GM12878 (cell line): ENCODE measurements around the gene DACH1. TPM values are rescaled to one million over a fixed set of nuclear protein-coding genes. Genes with fewer than 3 reads are reported as not detected.

ENCODE experiments used
- ATAC-seq: fragments of 200-7000 bp; cut with Tn5 transposase; 3 replicates; pipeline ENCODE4 v1.9.1; 2020; ENCODE audit warnings: mild to moderate bottlenecking, moderate library complexity
- BruUV-seq: library from RNA; stranded (reverse); fragments of 400-500 nt; replicated peaks from 2 replicates; lab custom pipeline; 2021; lab: Mats Ljungman, UMichigan
- CTCF ChIA-PET: fragments of 300-600 bp; sonication (Branson Sonifier 250); formaldehyde crosslinking; extraction: SDS; loops from one replicate; lab custom pipeline; 2021; ENCODE audit warnings: inconsistent platforms; lab: Yijun Ruan, JAX
- POLR2A ChIA-PET: fragments of 350-600 bp; formaldehyde crosslinking; extraction: SDS; loops from one replicate; lab custom pipeline; 2021; ENCODE audit warnings: inconsistent platforms; lab: Charles Lee
- RAD21 ChIA-PET: fragments of 300-600 bp; sonication (Branson Sonifier 250); formaldehyde crosslinking; loops from one replicate; lab custom pipeline; 2023; ENCODE audit warnings: antibody characterized with exemption; ENCODE audit not compliant: unreplicated experiment; lab: Charles Lee
- SMC1A ChIA-PET: fragments of 300-600 bp; sonication (Branson Sonifier 250); formaldehyde crosslinking; loops from one replicate; lab custom pipeline; 2023; ENCODE audit not compliant: unreplicated experiment, uncharacterized antibody; lab: Charles Lee
- DNase-seq: peaks from one replicate; pipeline ENCODE4 v3.0.0-alpha.2; 2011; ENCODE audit warnings: low read depth, low spot score
- FAIRE-seq: peaks from 3 replicates; lab custom pipeline; 2011; peaks lifted over from hg19 to GRCh38; lab: Jason Lieb, UNC
- H2AFZ ChIP-seq: 2 replicates; pipeline ENCODE4 v1.6.0; 2011; ENCODE audit warnings: low read depth, low read length, control low read depth; ENCODE audit not compliant: control insufficient read depth
- H3K27ac ChIP-seq: 2 replicates; pipeline ENCODE4 v1.5.1; 2011; ENCODE audit warnings: control low read depth; ENCODE audit not compliant: control insufficient read depth, insufficient read depth
- H3K27me3 ChIP-seq, 2 experiments: replicated peaks in 1 of 2; 2 replicates each; pipeline versions ENCODE4 v1.6.0 to v1.6.1; 2011; ENCODE audit warnings: low read length in 1 of 2; ENCODE audit not compliant: control insufficient read depth in 2 of 2, insufficient read depth in 2 of 2
- H3K36me3 ChIP-seq, 2 experiments: 2 replicates each; pipeline ENCODE4 v1.5.1; 2011; ENCODE audit warnings: low read length in 1 of 2; ENCODE audit not compliant: control insufficient read depth in 2 of 2, insufficient read depth in 2 of 2
- H3K4me1 ChIP-seq: 2 replicates; pipeline ENCODE4 v1.6.1; 2011; ENCODE audit warnings: mild to moderate bottlenecking, low read length, moderate library complexity, mixed read lengths; ENCODE audit not compliant: control insufficient read depth, insufficient read depth
- H3K4me2 ChIP-seq: 2 replicates; pipeline ENCODE4 v1.6.0; 2011; ENCODE audit warnings: control low read depth; ENCODE audit not compliant: control insufficient read depth, insufficient read depth
- H3K4me3 ChIP-seq: fragments of 200-600 bp; sonication (generic); 2 replicates; pipeline ENCODE4 v1.5.1; 2016
- H3K79me2 ChIP-seq: 2 replicates; pipeline ENCODE4 v1.6.0; 2011; ENCODE audit warnings: low read length; ENCODE audit not compliant: control insufficient read depth, insufficient read depth
- H3K9ac ChIP-seq: 2 replicates; pipeline ENCODE4 v1.8.0; 2011; ENCODE audit warnings: low read length, control low read depth, mixed read lengths; ENCODE audit not compliant: control insufficient read depth, insufficient read depth
- H3K9me3 ChIP-seq: replicated peaks from 3 replicates; pipeline ENCODE4 v1.5.1; 2011; ENCODE audit warnings: mild to moderate bottlenecking, low read length; ENCODE audit not compliant: control insufficient read depth, insufficient read depth
- H4K20me1 ChIP-seq: 2 replicates; pipeline ENCODE4 v1.6.0; 2011; ENCODE audit not compliant: control insufficient read depth, insufficient read depth
- CREB1 ChIP-seq: IDR thresholded peaks from 2 replicates; pipeline ENCODE4 v1.6.1; 2012; ENCODE audit warnings: low read depth, mild to moderate bottlenecking, inconsistent platforms
- MEF2B ChIP-seq: fragments of 450-650 bp; IDR thresholded peaks from 2 replicates; pipeline ENCODE4 v1.6.1; 2018; ENCODE audit warnings: mild to moderate bottlenecking, moderate library complexity; ENCODE audit not compliant: partially characterized antibody, poor library complexity, severe bottlenecking
- PBX3 ChIP-seq: IDR thresholded peaks from 2 replicates; pipeline ENCODE4 v1.6.1; 2011; ENCODE audit warnings: mild to moderate bottlenecking, low read depth, low read length, moderate library complexity; ENCODE audit not compliant: insufficient replicate concordance
- POLR2A ChIP-seq: IDR thresholded peaks from 2 replicates; pipeline ENCODE4 v1.6.1; 2011; ENCODE audit warnings: low read depth, mild to moderate bottlenecking, low read length
- RFX5 ChIP-seq: IDR thresholded peaks from 2 replicates; pipeline ENCODE4 v1.6.1; 2011; ENCODE audit warnings: low read depth, low read length, improper control_type of control experiment
- WGBS: methylation state at CpG from one replicate; pipeline ENCODE4 v1.1.6; 2016; ENCODE audit warnings: low lambda C conversion rate; ENCODE audit not compliant: insufficient replicate concordance, insufficient coverage; ENCODE audit errors: missing lambda C conversion rate; 5-methylcytosine and 5-hydroxymethylcytosine counted together
- in situ Hi-C: fragments of 300-500 bp; cut with MboI; formaldehyde crosslinking; loops from 9 replicates; pipeline ENCODE4 v1.14.3; 2018; ENCODE audit warnings: mixed read lengths
- intact Hi-C: fragments of 100-400 bp; cut with micrococcal nuclease; formaldehyde crosslinking; loops from one replicate; pipeline ENCODE4 v1.14.2; 2022; ENCODE audit not compliant: unreplicated experiment
- polyA plus RNA-seq, 11 experiments: library from polyadenylated mRNA; depleted of rRNA in 4 of 11; unstranded in 6 of 11; stranded (reverse) in 5 of 11; fragments of >200 nt; fragmentation: Nextera tagmentation in 4 of 11; fragmentation: Illumina TruSeq in 1 of 11; extraction: Ambion mirVana in 4 of 11; extraction: Trizol in 1 of 11; gene quantifications; 1 replicate in 1 of 11; 2 replicates in 10 of 11; pipeline versions ENCODE4 v1.2.1 to v1.2.3, GENCODE V29; 2011 to 2016; ENCODE audit warnings: inconsistent platforms in 2 of 11, missing spikeins in 2 of 11, low read depth in 1 of 11
- total RNA-seq, 4 experiments: library from RNA; depleted of rRNA in 3 of 4; stranded (reverse); fragments of >200 nt in 3 of 4; fragmentation: Illumina TruSeq in 1 of 4; extraction: Trizol in 1 of 4; gene quantifications; 2 replicates each; pipeline versions ENCODE4 v1.2.1 to v1.2.3, GENCODE V29; 2013 to 2021
- TF ChIP-seq, protein P1 (sequence below): fragments of 450-650 bp; IDR thresholded peaks from 2 replicates; pipeline ENCODE4 v1.6.1; 2017; ENCODE audit warnings: mild to moderate bottlenecking, moderate library complexity

The DACH1 gene
- total and polyA plus RNA-seq, 10 of the 15 experiments (the other 5 are each of a cell fraction or from before 2014, with no cell fraction given), result 0.05 TPM; not detected in 9

GRCh38 chr13:71874458-71874857 is 7.5 kb upstream of the DACH1 start:
- POLR2A ChIA-PET, result no interaction called here
- H3K9ac ChIP-seq, result no peak overlapping the region
- H3K79me2 ChIP-seq, result no peaks in the 10 kb centered on the region
- intact Hi-C loops (loop anchor here (10.0 kb wide), 1 partner anchor 550 kb away; no protein-coding TSS in a partner anchor), in situ Hi-C loops (loop anchor here (10.0 kb wide), 1 partner anchor 580 kb away; no protein-coding TSS in a partner anchor)
- H4K20me1 ChIP-seq, result no peaks in the 10 kb centered on the region
- SMC1A ChIA-PET, result no interaction called here
- H3K4me2 ChIP-seq, result no peak overlapping the region
- no peaks in the 10 kb centered on the region for H3K27me3 ChIP-seq
- H3K4me3 ChIP-seq, result no peak overlapping the region
- ATAC-seq, result no peak
- peaks cover 7% of the 10 kb centered on the region; the same call in 1 of the 2 replicates for H3K4me1 ChIP-seq
- no peak for DNase-seq
- H2AFZ ChIP-seq, result no peak overlapping the region
- no peaks in the 10 kb centered on the region for H3K36me3 ChIP-seq
- WGBS, result 74% methylated on average over 2 of the region's 2 CpGs
- RAD21 ChIA-PET, result no interaction called here
- no peak for FAIRE-seq
- H3K27ac ChIP-seq, result no peak overlapping the region
- BruUV-seq, result no TSS peak
- TF ChIP-seq RFX5, result no peak
- TF ChIP-seq MEF2B, result no peak
- TF ChIP-seq, protein P1, sequence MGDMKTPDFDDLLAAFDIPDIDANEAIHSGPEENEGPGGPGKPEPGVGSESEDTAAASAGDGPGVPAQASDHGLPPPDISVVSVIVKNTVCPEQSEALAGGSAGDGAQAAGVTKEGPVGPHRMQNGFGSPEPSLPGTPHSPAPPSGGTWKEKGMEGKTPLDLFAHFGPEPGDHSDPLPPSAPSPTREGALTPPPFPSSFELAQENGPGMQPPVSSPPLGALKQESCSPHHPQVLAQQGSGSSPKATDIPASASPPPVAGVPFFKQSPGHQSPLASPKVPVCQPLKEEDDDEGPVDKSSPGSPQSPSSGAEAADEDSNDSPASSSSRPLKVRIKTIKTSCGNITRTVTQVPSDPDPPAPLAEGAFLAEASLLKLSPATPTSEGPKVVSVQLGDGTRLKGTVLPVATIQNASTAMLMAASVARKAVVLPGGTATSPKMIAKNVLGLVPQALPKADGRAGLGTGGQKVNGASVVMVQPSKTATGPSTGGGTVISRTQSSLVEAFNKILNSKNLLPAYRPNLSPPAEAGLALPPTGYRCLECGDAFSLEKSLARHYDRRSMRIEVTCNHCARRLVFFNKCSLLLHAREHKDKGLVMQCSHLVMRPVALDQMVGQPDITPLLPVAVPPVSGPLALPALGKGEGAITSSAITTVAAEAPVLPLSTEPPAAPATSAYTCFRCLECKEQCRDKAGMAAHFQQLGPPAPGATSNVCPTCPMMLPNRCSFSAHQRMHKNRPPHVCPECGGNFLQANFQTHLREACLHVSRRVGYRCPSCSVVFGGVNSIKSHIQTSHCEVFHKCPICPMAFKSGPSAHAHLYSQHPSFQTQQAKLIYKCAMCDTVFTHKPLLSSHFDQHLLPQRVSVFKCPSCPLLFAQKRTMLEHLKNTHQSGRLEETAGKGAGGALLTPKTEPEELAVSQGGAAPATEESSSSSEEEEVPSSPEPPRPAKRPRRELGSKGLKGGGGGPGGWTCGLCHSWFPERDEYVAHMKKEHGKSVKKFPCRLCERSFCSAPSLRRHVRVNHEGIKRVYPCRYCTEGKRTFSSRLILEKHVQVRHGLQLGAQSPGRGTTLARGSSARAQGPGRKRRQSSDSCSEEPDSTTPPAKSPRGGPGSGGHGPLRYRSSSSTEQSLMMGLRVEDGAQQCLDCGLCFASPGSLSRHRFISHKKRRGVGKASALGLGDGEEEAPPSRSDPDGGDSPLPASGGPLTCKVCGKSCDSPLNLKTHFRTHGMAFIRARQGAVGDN, result no peak
- TF ChIP-seq CREB1, result no peak
- TF ChIP-seq POLR2A, result no peak
- TF ChIP-seq PBX3, result no peak
- CTCF ChIA-PET, result no interaction called here
- H3K9me3 ChIP-seq, result no peaks in the 10 kb centered on the region
